HepG2 (cell line): ENCODE results near the gene TRIM22. TPM values are rescaled to one million over a fixed set of nuclear protein-coding genes. Genes with fewer than 3 reads are reported as not detected.
"Not testable (repeated sequence)": the region's sequence is repeated elsewhere in the genome, so short reads cannot be mapped to it uniquely, and the experiment has no call there.

Experiments
- ATAC-seq: fragments of 200-7000 bp; cut with Tn5 transposase; 3 replicates; pipeline ENCODE4 v1.9.1; 2020; ENCODE audit warnings: mild to moderate bottlenecking, moderate library complexity
- BruUV-seq: library from RNA; stranded (reverse); fragments of 400-500 nt; replicated peaks from 2 replicates; lab custom pipeline; 2021; lab: Mats Ljungman, UMichigan
- CTCF ChIA-PET: fragments of 300-600 bp; formaldehyde crosslinking; extraction: SDS; loops from one replicate; lab custom pipeline; 2021; ENCODE audit warnings: low total read pairs, inconsistent platforms, low intra/inter-chr PET ratio; lab: Yijun Ruan, JAX
- POLR2A ChIA-PET: fragments of 350-600 bp; sonication (Branson Sonifier 250); formaldehyde crosslinking; loops from one replicate; lab custom pipeline; 2020; ENCODE audit warnings: antibody characterized with exemption, inconsistent platforms; lab: Yijun Ruan, JAX
- DNase-seq: peaks from one replicate; pipeline ENCODE4 v3.0.0-alpha.2; 2015; ENCODE audit warnings: low spot score
- FAIRE-seq: peaks from 3 replicates; lab custom pipeline; 2011; peaks lifted over from hg19 to GRCh38; lab: Jason Lieb, UNC
- H2AFZ ChIP-seq: one replicate; pipeline ENCODE4 v1.6.1; 2011; ENCODE audit warnings: low read length, inconsistent platforms
- H3K27ac ChIP-seq: fragments of 300-600 bp; 3 replicates; pipeline ENCODE4 v1.8.0; 2011; ENCODE audit warnings: mixed run types, mild to moderate bottlenecking, mixed read lengths, low read length, inconsistent platforms; ENCODE audit not compliant: insufficient read depth; ENCODE audit errors: extremely low read length
- H3K27me3 ChIP-seq, 2 experiments: fragments of 200-600 bp in 1 of 2; 2 replicates in 1 of 2; 3 replicates in 1 of 2; pipeline versions ENCODE4 v1.6.0 to v1.8.0; 2011; ENCODE audit warnings: low read length in 2 of 2, mild to moderate bottlenecking in 2 of 2, moderate library complexity in 2 of 2, inconsistent platforms in 1 of 2; ENCODE audit not compliant: insufficient read depth in 2 of 2, control insufficient read depth in 1 of 2
- H3K36me3 ChIP-seq, 2 experiments: fragments of 200-600 bp in 1 of 2; replicated peaks in 1 of 2; 2 replicates in 1 of 2; 3 replicates in 1 of 2; pipeline versions ENCODE4 v1.5.1 to v1.8.0; 2011; ENCODE audit warnings: low read length in 2 of 2, inconsistent platforms in 1 of 2; ENCODE audit not compliant: insufficient read depth in 2 of 2, control insufficient read depth in 1 of 2
- H3K4me1 ChIP-seq: 2 replicates; pipeline ENCODE4 v1.5.1; 2012; ENCODE audit warnings: low read length, inconsistent platforms; ENCODE audit not compliant: insufficient read depth
- H3K4me2 ChIP-seq: 2 replicates; pipeline ENCODE4 v1.6.0; 2011; ENCODE audit warnings: low read depth, low read length, inconsistent platforms
- H3K4me3 ChIP-seq, 3 experiments: fragments of 200-600 bp in 1 of 3; sonication (generic), shearing (Covaris generic) in 1 of 3; replicated peaks in 1 of 3; 2 replicates each; pipeline ENCODE4 v1.5.1; 2011 to 2016; ENCODE audit warnings: low read length in 3 of 3, inconsistent platforms in 2 of 3, low read depth in 2 of 3, mild to moderate bottlenecking in 2 of 3, control low read depth in 1 of 3, mixed read lengths in 1 of 3; ENCODE audit not compliant: insufficient read depth in 1 of 3
- H3K79me2 ChIP-seq: one replicate; pipeline ENCODE4 v1.6.1; 2011; ENCODE audit warnings: low read length, inconsistent platforms; ENCODE audit not compliant: insufficient read depth
- H3K9ac ChIP-seq: 2 replicates; pipeline ENCODE4 v1.6.0; 2011; ENCODE audit warnings: mild to moderate bottlenecking, low read depth, low read length, inconsistent platforms; ENCODE audit not compliant: insufficient read depth
- H3K9me3 ChIP-seq: 2 replicates; pipeline ENCODE4 v1.5.1; 2012; ENCODE audit warnings: mild to moderate bottlenecking, low read length
- H4K20me1 ChIP-seq: 2 replicates; pipeline ENCODE4 v1.6.0; 2011; ENCODE audit warnings: inconsistent platforms, mild to moderate bottlenecking, low read length, moderate library complexity; ENCODE audit not compliant: insufficient read depth
- DR1 ChIP-seq: sonication (generic); formaldehyde crosslinking; IDR thresholded peaks from 2 replicates; pipeline ENCODE4 v1.8.0; 2021; ENCODE audit warnings: mild to moderate bottlenecking, missing genetic modification reagents, inconsistent platforms
- MXI1 ChIP-seq: IDR thresholded peaks from 3 replicates; pipeline ENCODE4 v1.6.1; 2012; ENCODE audit warnings: low read depth, low read length, inconsistent platforms, borderline replicate concordance
- ZNF775 ChIP-seq: sonication (generic); formaldehyde crosslinking; IDR thresholded peaks from 2 replicates; pipeline ENCODE4 v1.4.0; 2020; ENCODE audit warnings: missing genetic modification reagents, mild to moderate bottlenecking, moderate library complexity, borderline replicate concordance
- WGBS: methylation state at CpG from one replicate; pipeline ENCODE4 v1.1.6; 2017; ENCODE audit warnings: low lambda C conversion rate; 5-methylcytosine and 5-hydroxymethylcytosine counted together
- in situ Hi-C: cut with HindIII; loops from 2 replicates; pipeline ENCODE4 v1.10.0; 2017; ENCODE audit warnings: low pct_unique_long_range_greater_than_20kb; ENCODE audit not compliant: extremely low pct_ligation_motif_present
- intact Hi-C: fragments of 100-400 bp; cut with micrococcal nuclease; formaldehyde crosslinking; loops from one replicate; pipeline ENCODE4 v1.10.0; 2022; ENCODE audit not compliant: unreplicated experiment
- polyA plus RNA-seq, 8 experiments: library from polyadenylated mRNA; depleted of rRNA in 3 of 8; stranded (reverse) in 7 of 8; unstranded in 1 of 8; fragments of >200 nt; fragmentation: Illumina TruSeq in 4 of 8; extraction: Trizol in 4 of 8; gene quantifications; 2 replicates each; pipeline versions ENCODE4 v1.2.1 to v1.2.3, GENCODE V29; 2011 to 2016; ENCODE audit warnings: low read depth in 4 of 8, missing spikeins in 1 of 8, mixed read lengths in 1 of 8; ENCODE audit not compliant: insufficient read depth in 1 of 8
- total RNA-seq, 5 experiments: library from RNA; depleted of rRNA; stranded (reverse); fragments of >200 nt; fragmentation: Illumina TruSeq; extraction: Trizol; gene quantifications; 2 replicates each; pipeline ENCODE4 v1.2.3, GENCODE V29; 2016; ENCODE audit warnings: low read depth in 1 of 5

The TRIM22 gene
- total and polyA plus RNA-seq, 2 of the 13 experiments (the other 11 are each of a cell fraction or from before 2014, with no cell fraction given): 2.4 to 3.2 TPM

DNA sequence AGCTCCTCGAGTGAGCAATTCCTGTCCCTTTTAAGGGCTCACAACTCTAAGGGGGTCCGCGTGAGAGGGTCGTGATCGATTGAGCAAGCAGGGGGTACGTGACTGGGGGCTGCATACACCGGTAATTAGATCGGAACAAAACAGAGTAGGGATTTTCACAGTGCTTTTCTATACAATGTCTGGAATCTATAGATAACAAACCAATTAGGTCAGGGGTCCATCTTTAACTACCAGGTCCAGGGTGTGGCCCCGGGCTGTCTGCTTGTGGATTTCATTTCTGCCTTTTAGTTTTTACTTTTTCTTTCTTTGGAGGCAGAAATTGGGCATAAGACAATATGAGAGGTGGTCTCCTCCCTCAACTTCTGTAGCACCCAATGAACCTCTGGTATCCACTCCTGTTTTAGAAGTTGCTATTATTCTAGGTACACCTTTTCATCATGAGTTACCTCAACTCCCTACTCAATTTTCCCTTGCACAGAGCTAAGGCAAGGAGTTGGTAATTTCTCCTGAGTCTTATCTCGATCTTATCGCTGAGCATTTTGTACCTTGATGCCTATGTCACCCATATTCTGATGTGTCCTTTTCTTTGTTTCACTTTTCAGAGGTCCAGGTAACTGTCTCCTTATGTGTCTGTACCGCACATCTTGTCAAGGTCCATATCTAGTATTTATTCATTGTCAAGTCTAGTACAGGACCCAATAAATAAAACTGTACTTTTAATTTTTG, 1.8 kb downstream of the TRIM22 start:
- intact Hi-C loops, H3K4me3 ChIP-seq, in situ Hi-C loops, DNase-seq, H3K27me3 ChIP-seq, FAIRE-seq, H3K27ac ChIP-seq, ATAC-seq, H4K20me1 ChIP-seq, POLR2A ChIA-PET, H3K9me3 ChIP-seq, H3K4me2 ChIP-seq, H3K79me2 ChIP-seq, CTCF ChIA-PET, H3K4me1 ChIP-seq, H3K9ac ChIP-seq, BruUV-seq, H2AFZ ChIP-seq, H3K36me3 ChIP-seq: not testable (repeated sequence)
- 61% methylated on average over 11 of the region's 12 CpGs for WGBS

DNA sequence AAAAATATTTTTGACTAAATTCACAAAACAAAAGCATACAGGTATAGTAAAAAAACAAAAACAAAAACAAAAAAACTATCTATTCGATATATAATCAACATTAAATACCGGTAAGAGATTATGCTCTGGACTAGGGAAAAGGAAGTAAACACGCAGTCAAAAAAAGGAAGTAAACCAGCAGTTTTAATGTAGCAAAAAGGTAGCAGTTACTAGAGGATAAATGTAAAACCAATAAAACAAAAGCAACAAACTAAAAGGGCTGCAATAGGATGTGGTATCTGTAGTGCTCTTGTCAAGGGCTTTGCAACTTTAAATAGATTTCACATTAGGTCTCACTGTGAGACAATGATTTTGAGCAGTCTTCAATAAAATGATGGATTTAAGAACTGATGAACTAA, 2.4 kb downstream of the TRIM22 start:
- no peak overlapping the region for H3K4me2 ChIP-seq
- no peaks in the 10 kb centered on the region for H4K20me1 ChIP-seq
- ChIA-PET POLR2A (no interaction called here), CTCF (no interaction called here)
- TF ChIP-seq ZNF775: no peak
- TF ChIP-seq MXI1: no peak
- TF ChIP-seq DR1: no peak
- no peaks in the 10 kb centered on the region; a peak in 1 of 5 replicates for H3K27me3 ChIP-seq
- H3K9ac ChIP-seq: no peak overlapping the region
- BruUV-seq: no TSS peak
- no peaks in the 10 kb centered on the region for H3K36me3 ChIP-seq
- DNase-seq: no peak
- FAIRE-seq: no peak
- in situ Hi-C loops (no loop called here), intact Hi-C loops (no loop called here)
- 78% methylated on average over 3 of the region's 3 CpGs for WGBS
- no peak overlapping the region for H2AFZ ChIP-seq
- no peak overlapping the region for H3K4me3 ChIP-seq
- no peaks in the 10 kb centered on the region for H3K79me2 ChIP-seq
- no peak for ATAC-seq
- H3K4me1 ChIP-seq: no peaks in the 10 kb centered on the region
- no peak overlapping the region for H3K27ac ChIP-seq
- no peaks in the 10 kb centered on the region for H3K9me3 ChIP-seq
